Measurements from ENCODE around the gene NELFE.

- TF ChIP-seq, protein P1, sequence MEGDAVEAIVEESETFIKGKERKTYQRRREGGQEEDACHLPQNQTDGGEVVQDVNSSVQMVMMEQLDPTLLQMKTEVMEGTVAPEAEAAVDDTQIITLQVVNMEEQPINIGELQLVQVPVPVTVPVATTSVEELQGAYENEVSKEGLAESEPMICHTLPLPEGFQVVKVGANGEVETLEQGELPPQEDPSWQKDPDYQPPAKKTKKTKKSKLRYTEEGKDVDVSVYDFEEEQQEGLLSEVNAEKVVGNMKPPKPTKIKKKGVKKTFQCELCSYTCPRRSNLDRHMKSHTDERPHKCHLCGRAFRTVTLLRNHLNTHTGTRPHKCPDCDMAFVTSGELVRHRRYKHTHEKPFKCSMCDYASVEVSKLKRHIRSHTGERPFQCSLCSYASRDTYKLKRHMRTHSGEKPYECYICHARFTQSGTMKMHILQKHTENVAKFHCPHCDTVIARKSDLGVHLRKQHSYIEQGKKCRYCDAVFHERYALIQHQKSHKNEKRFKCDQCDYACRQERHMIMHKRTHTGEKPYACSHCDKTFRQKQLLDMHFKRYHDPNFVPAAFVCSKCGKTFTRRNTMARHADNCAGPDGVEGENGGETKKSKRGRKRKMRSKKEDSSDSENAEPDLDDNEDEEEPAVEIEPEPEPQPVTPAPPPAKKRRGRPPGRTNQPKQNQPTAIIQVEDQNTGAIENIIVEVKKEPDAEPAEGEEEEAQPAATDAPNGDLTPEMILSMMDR (conservative IDR thresholded peaks at IDR 0.05): no peak
- no peak for TF ChIP-seq ZFX (IDR thresholded peaks at IDR 0.05)
Measured at GRCh38 chr6:31977816-31978431, 19.2 kb upstream of the NELFE start.

Measured in C4-2B (cell line).